Measurements from ENCODE around the gene UQCR10.

UQCR10 gene

DNA sequence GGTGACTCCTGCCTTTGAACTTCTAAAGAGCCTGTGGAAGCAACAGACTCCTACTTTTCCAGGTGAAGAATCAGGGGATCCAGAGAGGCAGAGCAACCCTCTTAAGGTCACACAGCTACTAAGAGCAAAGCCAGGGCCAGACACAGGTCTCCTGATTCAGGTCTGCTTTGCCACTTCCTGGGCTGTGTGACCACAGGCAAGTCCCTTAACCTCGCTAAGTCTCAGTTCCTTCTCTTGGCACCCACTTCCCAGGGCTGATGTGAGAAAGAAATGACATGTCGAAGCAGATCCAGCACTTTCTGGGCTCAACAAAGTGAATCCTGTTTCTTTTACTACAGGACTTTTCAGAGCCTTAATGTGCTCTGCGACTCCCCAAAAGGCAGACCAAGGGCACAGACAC is 30.2 kb downstream of the UQCR10 start:
- DNase-seq, result peak in 6 of 56 donors; percentile 7 to 27 (median 12)

DNA sequence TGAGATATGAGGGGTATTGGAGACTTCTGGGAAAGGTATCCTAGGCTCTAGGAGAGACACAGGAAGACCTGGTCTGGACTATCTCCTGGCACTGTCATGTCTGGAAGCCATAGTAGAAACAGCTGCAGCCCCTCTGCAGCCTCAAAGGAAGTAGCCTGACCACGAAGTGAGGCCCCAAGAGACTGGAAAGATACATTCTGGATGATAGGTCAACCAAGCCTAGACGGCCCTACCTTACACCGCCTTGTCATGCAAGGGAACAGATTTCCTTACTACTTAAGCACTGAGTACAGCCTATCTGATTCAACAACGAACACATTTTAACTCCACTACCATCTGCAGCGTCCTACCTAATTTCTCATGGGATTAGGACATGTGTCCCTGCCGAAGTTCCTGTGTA is 31.1 kb downstream of the UQCR10 start:
- DNase-seq, result no peak

- DNase-seq, result peak in 1 of 56 donors; percentile 20
Measured at GRCh38 chr22:29798801-29799200, 31.6 kb downstream of the UQCR10 start.

DNA sequence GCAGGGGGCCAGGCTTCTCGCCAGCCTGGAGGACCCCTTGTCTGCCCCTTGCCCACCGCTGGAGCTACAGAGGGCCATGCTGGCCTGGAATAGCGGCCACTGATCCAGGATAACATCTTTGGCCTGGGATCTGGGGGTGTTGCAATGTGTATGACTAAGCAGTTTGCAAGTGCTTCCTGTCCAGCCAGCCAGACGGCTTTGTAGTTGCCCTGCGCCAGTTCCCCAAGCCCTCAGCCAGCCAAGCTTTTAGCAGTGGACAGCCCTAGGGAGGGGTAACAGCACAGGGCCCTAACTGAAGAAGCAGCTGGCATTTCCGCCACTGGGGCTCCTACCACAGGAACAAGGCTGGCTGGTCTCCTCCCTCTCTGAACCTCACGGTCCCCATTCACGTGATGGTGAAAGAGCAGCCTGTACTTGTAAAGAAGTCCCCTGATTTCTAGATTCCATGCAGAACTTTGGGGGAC is 32.1 kb downstream of the UQCR10 start:
- DNase-seq, result peak in 50 of 56 donors; percentile 10 to 83 (median 52)

DNA sequence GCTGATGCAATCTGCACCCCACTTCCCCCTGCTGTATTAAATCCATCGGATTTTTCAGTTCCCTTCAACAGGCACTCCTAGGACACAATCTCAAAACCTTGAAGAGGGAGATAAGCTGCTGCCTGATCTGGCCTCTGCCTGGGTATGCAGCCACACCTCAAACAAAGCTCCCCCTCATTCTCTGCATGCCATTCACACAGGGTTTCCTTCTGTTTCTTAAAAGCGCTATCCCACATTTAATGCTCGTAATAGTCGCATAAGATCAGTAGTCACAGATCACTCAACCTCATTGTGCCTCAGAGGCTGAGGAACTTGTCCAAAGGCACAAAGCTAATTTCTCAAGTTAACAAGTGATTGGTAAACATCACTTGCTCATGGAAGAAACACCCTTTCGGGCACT is 34.0 kb downstream of the UQCR10 start:
- no peak for DNase-seq

DNA sequence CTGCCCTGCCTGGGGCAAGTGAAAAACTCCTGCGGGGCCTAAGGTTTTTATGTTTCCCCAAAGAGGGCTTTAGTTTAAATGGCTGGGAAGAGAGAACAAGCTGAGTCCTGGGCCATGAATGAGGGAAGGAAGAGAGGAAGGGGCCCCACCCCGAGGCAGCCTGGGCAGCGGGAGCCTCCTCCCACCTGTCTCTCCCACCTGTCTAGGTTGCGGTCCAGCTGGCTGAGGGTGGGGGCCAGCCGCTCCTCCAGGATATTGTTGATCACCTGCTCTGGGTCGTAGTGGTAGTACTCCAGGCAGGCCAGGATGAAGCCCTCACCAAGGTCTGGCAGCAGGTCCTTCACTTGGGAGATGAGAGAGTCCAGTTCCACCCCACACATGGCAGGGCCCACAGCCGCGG is 34.6 kb downstream of the UQCR10 start:
- DNase-seq, result no peak

GRCh38 chr22:29803190-29803589 is 36.0 kb downstream of the UQCR10 start:
- no peak for DNase-seq

- no peak for DNase-seq
Measured at GRCh38 chr22:29804985-29805384, 37.8 kb downstream of the UQCR10 start.

- no peak for DNase-seq
Measured at GRCh38 chr22:29806196-29806595, 39.0 kb downstream of the UQCR10 start.

DNA sequence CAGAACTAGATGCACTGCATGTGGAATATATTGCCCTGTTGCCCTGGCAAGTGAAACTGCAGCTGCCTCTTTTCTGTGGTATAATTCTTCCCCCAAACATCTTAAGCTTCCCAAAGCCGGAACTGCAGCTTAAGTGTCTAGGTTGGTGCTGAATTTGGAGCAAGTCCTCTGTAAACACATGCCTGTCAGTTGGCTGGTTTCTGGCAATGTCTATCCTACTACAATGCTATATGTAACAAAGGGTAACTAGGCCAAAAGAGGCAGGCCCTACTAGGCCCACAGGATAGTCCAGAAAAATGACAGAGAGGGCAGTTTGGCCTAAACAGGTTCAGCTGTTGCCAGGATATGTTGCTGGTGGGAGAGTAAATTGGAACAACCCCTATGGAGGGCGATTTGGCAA is 43.0 kb downstream of the UQCR10 start:
- DNase-seq, result no peak

DNA sequence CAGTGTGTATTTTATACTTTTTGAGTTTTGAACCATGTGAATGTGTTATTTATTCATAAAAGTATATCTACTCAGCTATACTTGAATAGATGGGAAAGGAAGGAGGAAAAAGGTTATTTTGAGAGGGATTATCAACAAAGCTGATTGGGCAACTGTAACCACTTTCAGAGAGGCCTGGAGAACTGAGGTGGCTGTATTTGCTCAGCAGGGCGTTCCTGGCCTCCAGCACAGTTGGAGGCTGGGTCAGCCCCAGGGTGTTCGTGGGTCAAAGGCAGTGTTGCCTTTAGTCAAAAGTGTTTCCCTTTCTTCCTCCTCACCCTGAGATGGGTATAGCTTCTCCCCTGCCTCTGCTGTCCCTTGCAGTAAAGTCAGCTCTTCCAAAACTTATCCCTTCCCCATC is 44.2 kb downstream of the UQCR10 start:
- no peak for DNase-seq

- DNase-seq, result no peak
Measured at GRCh38 chr22:29813126-29813525, 46.0 kb downstream of the UQCR10 start.

- DNase-seq, result no peak
Measured at GRCh38 chr22:29813563-29813962, 46.4 kb downstream of the UQCR10 start.

DNA sequence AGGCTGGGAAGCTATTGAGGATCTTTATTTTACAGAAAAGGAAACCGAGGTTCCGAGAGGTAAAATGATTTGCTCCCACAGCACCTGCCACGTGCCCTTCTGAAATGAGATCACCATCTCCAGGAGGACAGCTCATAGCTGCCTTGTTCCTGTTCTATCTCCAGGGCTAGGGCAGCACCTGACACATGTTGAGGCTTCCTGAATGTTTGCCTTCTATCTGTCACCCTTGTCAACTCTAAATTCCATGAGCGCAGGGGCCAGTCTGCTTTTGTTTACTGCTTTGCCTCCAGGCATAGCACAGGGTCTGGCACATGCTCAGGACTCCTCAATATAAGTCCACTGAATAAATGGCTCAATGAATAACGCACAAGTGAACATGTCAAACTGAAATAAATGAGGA is 46.8 kb downstream of the UQCR10 start:
- no peak for DNase-seq

- no peak for DNase-seq
Measured at GRCh38 chr22:29815580-29815979, 48.4 kb downstream of the UQCR10 start.

DNA sequence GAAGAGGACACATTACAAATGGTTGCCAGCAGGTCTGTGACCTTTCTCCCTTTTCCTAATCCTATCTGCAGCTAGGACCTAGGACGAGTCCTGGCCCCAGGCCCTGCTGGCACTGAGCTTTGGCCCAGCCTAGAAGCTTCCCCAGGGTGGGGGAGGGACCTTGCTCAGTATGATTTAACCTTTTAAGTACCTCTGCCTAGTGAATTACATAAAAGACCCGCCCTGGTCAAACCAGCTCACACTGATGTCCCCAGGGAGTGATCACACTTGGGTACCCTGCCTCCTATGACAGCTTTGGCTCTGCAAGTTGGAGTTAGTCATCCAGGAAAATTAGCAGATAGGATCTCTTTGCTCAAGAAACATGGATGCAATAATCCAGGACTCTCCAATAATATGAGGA is 49.0 kb downstream of the UQCR10 start:
- peak in 3 of 56 donors; percentile 5 to 11 (median 7) for DNase-seq

DNA sequence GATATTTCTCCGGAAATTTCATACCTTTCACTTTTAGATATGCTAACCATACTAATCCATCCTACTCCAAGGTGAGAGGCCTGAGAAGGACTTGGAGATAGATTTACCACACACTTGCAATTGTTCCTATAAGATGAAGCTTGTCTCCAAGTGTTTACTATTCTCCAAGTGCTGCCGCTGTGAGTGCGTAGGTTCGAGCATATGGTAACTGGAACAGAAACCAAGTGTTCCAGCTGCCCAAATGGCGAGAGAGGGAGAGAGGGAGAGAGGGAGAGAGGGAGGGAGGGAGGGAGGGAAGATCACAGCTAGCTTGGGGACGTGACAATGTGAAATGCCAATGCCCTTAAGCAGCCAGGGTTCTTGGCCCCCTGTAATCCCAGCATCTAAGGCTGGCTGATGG is 49.4 kb downstream of the UQCR10 start:
- DNase-seq, result no peak

DNA sequence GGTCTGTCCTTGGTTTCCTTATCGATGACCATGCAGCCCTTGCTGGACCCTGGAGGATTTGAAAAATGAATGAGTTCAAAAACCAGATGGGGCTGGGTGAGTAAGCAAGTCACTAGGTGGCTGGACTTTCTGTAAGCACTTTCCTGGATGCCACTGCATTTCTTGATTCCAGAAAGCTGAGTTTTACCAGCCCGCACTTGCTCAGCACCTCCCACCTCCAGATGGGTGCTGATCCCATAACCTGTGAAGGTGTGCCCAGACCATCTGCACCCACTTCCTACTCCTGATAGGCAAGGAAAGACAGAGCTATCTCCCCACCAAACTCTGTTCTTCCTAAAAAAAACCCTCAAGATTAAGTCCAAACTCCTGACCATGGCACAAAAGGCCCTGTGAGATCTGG is 49.8 kb downstream of the UQCR10 start:
- DNase-seq, result no peak

- no peak for DNase-seq
Measured at GRCh38 chr22:29817724-29818123, 50.6 kb downstream of the UQCR10 start.

DNA sequence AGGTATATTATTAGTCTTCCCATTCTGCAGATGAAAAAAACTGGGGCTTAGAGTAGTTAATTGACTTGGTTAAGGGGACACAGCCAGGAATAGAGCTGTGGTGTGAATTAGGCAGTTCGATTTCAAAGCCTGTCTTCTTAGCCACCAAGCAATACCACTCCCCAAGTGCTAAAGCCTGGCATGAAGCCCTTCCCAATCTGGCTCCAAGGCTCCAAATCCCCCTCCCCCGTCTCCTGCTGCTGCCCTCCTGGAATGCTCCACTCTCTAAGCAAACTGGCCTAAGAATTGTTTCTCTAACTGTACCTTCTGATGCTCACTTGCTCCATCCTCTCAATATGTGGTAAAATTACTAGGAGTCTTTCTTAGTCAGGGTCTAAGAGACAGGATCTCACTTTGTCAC is 52.3 kb downstream of the UQCR10 start:
- DNase-seq, result no peak
